ENCODE data around the gene KLHDC10.

The KLHDC10 gene

GRCh38 chr7:130147710-130148325 lies 77.5 kb downstream of the KLHDC10 start:
- Histone ChIP-seq H2AFZ (ENCODE audit: low read depth, low read length) (no peak overlapping the region), H3K36me3 (ENCODE audit: insufficient read depth, low read length) (no peaks in the 10 kb centered on the region), H3K27me3 (ENCODE audit: insufficient read depth, low read length, poor library complexity) (no peaks in the 10 kb centered on the region), H3K4me3 (ENCODE audit: low read depth in 1 of 2, low read length in 2 of 2) (no peak overlapping the region), H4K20me1 (ENCODE audit: insufficient read depth, low read length) (peaks cover 14% of the 10 kb centered on the region; the same call in 1 of the 2 replicates), H3K27ac (ENCODE audit: low read length) (no peak overlapping the region), H3K79me2 (ENCODE audit: insufficient read depth, low read length) (no peaks in the 10 kb centered on the region), H3K9ac (ENCODE audit: low read depth, low read length) (no peak overlapping the region), H3K9me3 (ENCODE audit: insufficient read depth, low read length, severe bottlenecking) (no peaks in the 10 kb centered on the region), H3K4me1 (ENCODE audit: insufficient read depth, low read length) (no peaks in the 10 kb centered on the region), H3K4me2 (ENCODE audit: insufficient read depth, low read length) (no peak overlapping the region)
- TF ChIP-seq EZH2 (IDR thresholded peaks at IDR 0.05; ENCODE audit: borderline replicate concordance, low read depth, low read length, severe bottlenecking) (no peak), CTCF (IDR thresholded peaks at IDR 0.05; ENCODE audit: borderline replicate concordance, extremely low read depth, low read length, poor library complexity, severe bottlenecking) (no peak)
- DNase-seq (no peak), ATAC-seq (ENCODE audit: insufficient read depth, low read depth) (no peak)

GRCh38 chr7:130148561-130148960 lies 78.2 kb downstream of the KLHDC10 start:
- H3K79me2 ChIP-seq (ENCODE audit: insufficient read depth, low read length): no peaks in the 10 kb centered on the region
- TF ChIP-seq EZH2 (IDR thresholded peaks at IDR 0.05; ENCODE audit: borderline replicate concordance, low read depth, low read length, severe bottlenecking) (no peak), CTCF (IDR thresholded peaks at IDR 0.05; ENCODE audit: borderline replicate concordance, extremely low read depth, low read length, poor library complexity, severe bottlenecking) (no peak)
- no peak overlapping the region for H2AFZ ChIP-seq (ENCODE audit: low read depth, low read length)
- no peak overlapping the region for H3K4me3 ChIP-seq (ENCODE audit: low read depth in 1 of 2, low read length in 2 of 2)
- H3K4me1 ChIP-seq (ENCODE audit: insufficient read depth, low read length): no peaks in the 10 kb centered on the region
- H3K9me3 ChIP-seq (ENCODE audit: insufficient read depth, low read length, severe bottlenecking): no peaks in the 10 kb centered on the region
- H3K36me3 ChIP-seq (ENCODE audit: insufficient read depth, low read length): no peaks in the 10 kb centered on the region
- ATAC-seq (ENCODE audit: insufficient read depth, low read depth): no peak
- DNase-seq: no peak
- H4K20me1 ChIP-seq (ENCODE audit: insufficient read depth, low read length): peaks cover 14% of the 10 kb centered on the region; the same call in 1 of the 2 replicates
- H3K27ac ChIP-seq (ENCODE audit: low read length): no peak overlapping the region
- no peak overlapping the region for H3K9ac ChIP-seq (ENCODE audit: low read depth, low read length)
- H3K27me3 ChIP-seq (ENCODE audit: insufficient read depth, low read length, poor library complexity): no peaks in the 10 kb centered on the region
- H3K4me2 ChIP-seq (ENCODE audit: insufficient read depth, low read length): no peak overlapping the region

GRCh38 chr7:130149281-130150139 lies 79.2 kb downstream of the KLHDC10 start:
- Histone ChIP-seq H3K4me2 (ENCODE audit: insufficient read depth, low read length) (no peak overlapping the region), H3K79me2 (ENCODE audit: insufficient read depth, low read length) (no peaks in the 10 kb centered on the region), H3K9ac (ENCODE audit: low read depth, low read length) (no peak overlapping the region), H3K4me1 (ENCODE audit: insufficient read depth, low read length) (no peaks in the 10 kb centered on the region), H3K36me3 (ENCODE audit: insufficient read depth, low read length) (no peaks in the 10 kb centered on the region), H3K9me3 (ENCODE audit: insufficient read depth, low read length, severe bottlenecking) (no peaks in the 10 kb centered on the region), H3K27me3 (ENCODE audit: insufficient read depth, low read length, poor library complexity) (no peaks in the 10 kb centered on the region), H2AFZ (ENCODE audit: low read depth, low read length) (no peak overlapping the region), H3K4me3 (ENCODE audit: low read depth in 1 of 2, low read length in 2 of 2) (no peak overlapping the region), H3K27ac (ENCODE audit: low read length) (no peak overlapping the region), H4K20me1 (ENCODE audit: insufficient read depth, low read length) (peaks cover 20% of the 10 kb centered on the region)
- ATAC-seq (ENCODE audit: insufficient read depth, low read depth) (no peak), DNase-seq (no peak)
- TF ChIP-seq EZH2 (IDR thresholded peaks at IDR 0.05; ENCODE audit: borderline replicate concordance, low read depth, low read length, severe bottlenecking) (no peak), CTCF (IDR thresholded peaks at IDR 0.05; ENCODE audit: borderline replicate concordance, extremely low read depth, low read length, poor library complexity, severe bottlenecking) (no peak)
